Naive thymus-derived CD4-positive, alpha-beta T cell (primary cell): ENCODE data around the gene PSD2. TPM values are rescaled to one million over a fixed set of nuclear protein-coding genes. Genes with fewer than 3 reads are reported as not detected.
"Not testable (repeated sequence)": the region's sequence is repeated elsewhere in the genome, so short reads cannot be mapped to it uniquely, and the experiment has no call there.

Experiments
- ATAC-seq: fragments of 150-1000 bp; cut with Tn5 transposase; 2 replicates; pipeline ENCODE4 v1.10.0; 2021; ENCODE audit warnings: mild to moderate bottlenecking, moderate library complexity
- CTCF ChIA-PET: fragments of 350-600 bp; sonication (Branson Sonifier 250); formaldehyde crosslinking; loops from one replicate; lab custom pipeline; 2021; ENCODE audit warnings: antibody characterized with exemption; lab: Charles Lee
- POLR2A ChIA-PET: fragments of 350-600 bp; sonication (Branson Sonifier 250); formaldehyde crosslinking; loops from one replicate; lab custom pipeline; 2021; ENCODE audit warnings: antibody characterized with exemption, inconsistent platforms; lab: Charles Lee
- DNase-seq, 9 donors: peaks; one replicate each; pipeline versions ENCODE4 v3.0.0 to v3.0.0-alpha.2; 2020 to 2022; ENCODE audit warnings: mixed read lengths in 1 of 9
- H3K27ac ChIP-seq: one replicate; pipeline ENCODE4 v1.7.0; 2013; ENCODE audit warnings: mild to moderate bottlenecking, low read depth, low read length, moderate library complexity
- H3K27me3 ChIP-seq, 2 donors: one replicate each; pipeline ENCODE4 v1.7.0; 2013; ENCODE audit warnings: low read length in 2 of 2, mild to moderate bottlenecking in 2 of 2, moderate library complexity in 2 of 2; ENCODE audit not compliant: control insufficient read depth in 2 of 2, insufficient read depth in 2 of 2
- H3K36me3 ChIP-seq, 3 experiments: 1 replicate in 2 of 3; 2 replicates in 1 of 3; pipeline ENCODE4 v1.7.0; 2013; ENCODE audit warnings: low read length in 3 of 3, mild to moderate bottlenecking in 3 of 3, moderate library complexity in 1 of 3; ENCODE audit not compliant: insufficient read depth in 3 of 3, control insufficient read depth in 2 of 3
- H3K4me1 ChIP-seq, 2 donors: one replicate each; pipeline ENCODE4 v1.7.0; 2013; ENCODE audit warnings: low read length in 2 of 2, mild to moderate bottlenecking in 2 of 2, moderate library complexity in 1 of 2; ENCODE audit not compliant: control insufficient read depth in 2 of 2, insufficient read depth in 2 of 2
- H3K4me3 ChIP-seq: 2 replicates; pipeline ENCODE4 v1.7.0; 2013; ENCODE audit warnings: mild to moderate bottlenecking, low read length
- H3K9me3 ChIP-seq, 3 experiments: 1 replicate in 2 of 3; 2 replicates in 1 of 3; pipeline ENCODE4 v1.7.0; 2013; ENCODE audit warnings: low read length in 3 of 3; ENCODE audit not compliant: control insufficient read depth in 2 of 3
- H3K27ac Mint-ChIP-seq, 9 donors: one replicate each; pipeline ENCODE4 v1.8.0; 2020 to 2022; ENCODE audit warnings: mixed read lengths in 9 of 9, mild to moderate bottlenecking in 8 of 9, moderate library complexity in 5 of 9, inconsistent platforms in 2 of 9
- H3K27me3 Mint-ChIP-seq, 5 donors: one replicate each; pipeline ENCODE4 v1.8.0; 2021 to 2022; ENCODE audit warnings: mixed read lengths in 5 of 5, mild to moderate bottlenecking in 1 of 5
- H3K36me3 Mint-ChIP-seq, 5 donors: one replicate each; pipeline ENCODE4 v1.8.0; 2020 to 2022; ENCODE audit warnings: mixed read lengths in 5 of 5, mild to moderate bottlenecking in 3 of 5, inconsistent platforms in 1 of 5
- H3K4me1 Mint-ChIP-seq, 7 donors: one replicate each; pipeline ENCODE4 v1.8.0; 2020 to 2022; ENCODE audit warnings: mixed read lengths in 7 of 7, mild to moderate bottlenecking in 3 of 7, inconsistent platforms in 1 of 7
- H3K4me3 Mint-ChIP-seq, 10 donors: one replicate each; pipeline ENCODE4 v1.8.0; 2020 to 2022; ENCODE audit warnings: mild to moderate bottlenecking in 10 of 10, mixed read lengths in 10 of 10, moderate library complexity in 6 of 10, inconsistent platforms in 2 of 10
- H3K9me3 Mint-ChIP-seq, 11 donors: one replicate each; pipeline ENCODE4 v1.8.0; 2020 to 2022; ENCODE audit warnings: mixed read lengths in 11 of 11, mild to moderate bottlenecking in 4 of 11, inconsistent platforms in 1 of 11, moderate library complexity in 1 of 11
- intact Hi-C, 2 donors: fragments of 100-400 bp; cut with micrococcal nuclease; formaldehyde crosslinking; loops; one replicate each; pipeline ENCODE4 v1.15.1; 2023
- polyA plus RNA-seq, 2 donors: library from polyadenylated mRNA; unstranded; fragments of 300-500 nt; fragmentation: Illumina TruSeq; gene quantifications; one replicate each; pipeline ENCODE4 v1.2.3, GENCODE V29; 2021
- total RNA-seq, 6 experiments: library from RNA in 5 of 6; stranded (reverse) in 5 of 6; gene quantifications; 1 replicate in 5 of 6; 2 replicates in 1 of 6; pipeline ENCODE4 v1.2.3 and lab custom pipeline; 2021 to 2026

The PSD2 gene
- total and polyA plus RNA-seq, 7 experiments from 2014 or later, result 0.05 to 0.42 TPM; not detected in 5

GRCh38 chr5:139787568-139788293, 7.9 kb upstream of the PSD2 start:
- POLR2A ChIA-PET, result no interaction called here

GRCh38 chr5:139788294-139788910, 7.2 kb upstream of the PSD2 start:
- intact Hi-C loops, result no loop called here
- H3K27ac Mint-ChIP-seq, result no peak overlapping the region
- ATAC-seq, result no peak

More at GRCh38 chr5:139787568-139788293, 7.9 kb upstream of the PSD2 start:
- peak overlapping the region; percentile 79 to 88 (median 84) for H3K4me3 Mint-ChIP-seq
- ATAC-seq (peak; percentile 92), DNase-seq (peak; percentile 48 to 91 (median 82))
- H3K4me1 ChIP-seq, result peaks cover 4% of the 10 kb centered on the region in 2 donors
- peaks cover 0 to 6% of the 10 kb centered on the region in 2 donors for H3K27me3 ChIP-seq
- no peaks in the 10 kb centered on the region for H3K36me3 Mint-ChIP-seq
- peak overlapping the region in 1 of 9 donors; percentile 41 for H3K27ac Mint-ChIP-seq
- no peaks in the 10 kb centered on the region for H3K9me3 ChIP-seq
- H3K4me1 Mint-ChIP-seq, result peaks cover 0 to 7% (median 0%) of the 10 kb centered on the region in 7 donors
- peaks cover 0 to 4% (median 0%) of the 10 kb centered on the region in 11 donors for H3K9me3 Mint-ChIP-seq
- CTCF ChIA-PET, result interaction anchor here (0.7 to 4.2 kb wide), 21 partner anchors 9 to 330 kb away, joined by 3 to 51 read pairs (median 4); no protein-coding TSS in a partner anchor
- intact Hi-C loops, result loop anchor here (1.0 kb wide), 4 partner anchors 57 to 370 kb away; no protein-coding TSS in a partner anchor
- peaks cover 17 to 48% (median 27%) of the 10 kb centered on the region in 5 donors for H3K27me3 Mint-ChIP-seq
- no peak overlapping the region for H3K27ac ChIP-seq
- H3K36me3 ChIP-seq, result no peaks in the 10 kb centered on the region
- peak overlapping the region; percentile 84 for H3K4me3 ChIP-seq

GRCh38 chr5:139789116-139789844, 6.3 kb upstream of the PSD2 start:
- Mint-ChIP-seq H3K27me3 (peaks cover 27 to 56% (median 36%) of the 10 kb centered on the region in 5 donors), H3K27ac (peak overlapping the region in 1 of 9 donors; percentile 14), H3K4me3 (peak overlapping the region in 8 of 10 donors; percentile 18 to 83 (median 52)), H3K36me3 (no peaks in the 10 kb centered on the region), H3K4me1 (peaks cover under 1 to 9% (median 3%) of the 10 kb centered on the region in 7 donors), H3K9me3 (peaks cover 0 to 4% (median 0%) of the 10 kb centered on the region in 11 donors)
- Histone ChIP-seq H3K27me3 (peaks cover 0 to 3% of the 10 kb centered on the region in 2 donors), H3K4me1 (peaks cover 4% of the 10 kb centered on the region in 2 donors), H3K4me3 (no peak overlapping the region), H3K9me3 (no peaks in the 10 kb centered on the region), H3K36me3 (no peaks in the 10 kb centered on the region), H3K27ac (no peak overlapping the region)
- ChIA-PET POLR2A (no interaction called here), CTCF (interaction anchor here (4.2 kb wide), 1 partner anchor 181 kb away, joined by 51 read pairs; no protein-coding TSS in a partner anchor)
- intact Hi-C loops, result no loop called here
- ATAC-seq, result no peak
- DNase-seq, result no peak

More at GRCh38 chr5:139788294-139788910, 7.2 kb upstream of the PSD2 start:
- peak in 1 of 9 donors; percentile 7 for DNase-seq
- peaks cover 0 to 4% (median 0%) of the 10 kb centered on the region in 11 donors for H3K9me3 Mint-ChIP-seq
- no peak overlapping the region for H3K27ac ChIP-seq
- H3K27me3 Mint-ChIP-seq, result peaks cover 21 to 53% (median 31%) of the 10 kb centered on the region in 5 donors
- no peaks in the 10 kb centered on the region for H3K9me3 ChIP-seq
- peaks cover 0 to 7% (median 0%) of the 10 kb centered on the region in 7 donors for H3K4me1 Mint-ChIP-seq
- ChIA-PET POLR2A (no interaction called here), CTCF (interaction anchor here (1.4 to 4.2 kb wide), 9 partner anchors 9 to 181 kb away, joined by 3 to 51 read pairs (median 7); no protein-coding TSS in a partner anchor)
- no peaks in the 10 kb centered on the region for H3K36me3 Mint-ChIP-seq
- no peaks in the 10 kb centered on the region for H3K36me3 ChIP-seq
- no peak overlapping the region for H3K4me3 ChIP-seq
- peak overlapping the region in 9 of 10 donors; percentile 14 to 85 (median 62) for H3K4me3 Mint-ChIP-seq
- H3K4me1 ChIP-seq, result peaks cover 4% of the 10 kb centered on the region in 2 donors
- H3K27me3 ChIP-seq, result peaks cover 0 to 6% of the 10 kb centered on the region in 2 donors

GRCh38 chr5:139789845-139790189, 5.8 kb upstream of the PSD2 start:
- H3K27me3 Mint-ChIP-seq, result peaks cover 28 to 58% (median 37%) of the 10 kb centered on the region in 5 donors
- ChIA-PET POLR2A (no interaction called here), CTCF (interaction anchor here (0.8 to 4.2 kb wide), 3 partner anchors 10 to 180 kb away, joined by 3 to 51 read pairs (median 3); no protein-coding TSS in a partner anchor)
- H3K4me3 Mint-ChIP-seq, result no peak overlapping the region
- ATAC-seq (no peak), DNase-seq (no peak)
- H3K27ac ChIP-seq, result no peak overlapping the region
- peaks cover 0 to 4% (median 0%) of the 10 kb centered on the region in 11 donors for H3K9me3 Mint-ChIP-seq
- peaks cover 2 to 12% (median 5%) of the 10 kb centered on the region in 7 donors for H3K4me1 Mint-ChIP-seq
- H3K36me3 Mint-ChIP-seq, result no peaks in the 10 kb centered on the region
- intact Hi-C loops, result no loop called here
- no peak overlapping the region for H3K4me3 ChIP-seq
- H3K9me3 ChIP-seq, result no peaks in the 10 kb centered on the region
- peak overlapping the region in 1 of 9 donors; percentile 58 for H3K27ac Mint-ChIP-seq
- peaks cover 4% of the 10 kb centered on the region in 2 donors for H3K4me1 ChIP-seq
- H3K27me3 ChIP-seq, result no peaks in the 10 kb centered on the region
- no peaks in the 10 kb centered on the region for H3K36me3 ChIP-seq

- Histone ChIP-seq H3K36me3 (no peaks in the 10 kb centered on the region), H3K27ac (no peak overlapping the region), H3K27me3 (peaks cover 0 to 5% of the 10 kb centered on the region in 2 donors), H3K4me3 (no peak overlapping the region), H3K4me1 (peaks cover 1 to 2% of the 10 kb centered on the region in 2 donors), H3K9me3 (no peaks in the 10 kb centered on the region)
- ChIA-PET POLR2A (no interaction called here), CTCF (interaction anchor here (0.6 kb wide), 1 partner anchor 13 kb away, joined by 5 read pairs; no protein-coding TSS in a partner anchor)
- Mint-ChIP-seq H3K36me3 (no peaks in the 10 kb centered on the region), H3K4me3 (no peak overlapping the region), H3K9me3 (peaks cover 0 to 4% (median 0%) of the 10 kb centered on the region in 11 donors), H3K27ac (no peak overlapping the region), H3K27me3 (peaks cover 29 to 68% (median 42%) of the 10 kb centered on the region in 5 donors), H3K4me1 (peaks cover 5 to 12% (median 6%) of the 10 kb centered on the region in 7 donors)
- DNase-seq (no peak), ATAC-seq (no peak)
- intact Hi-C loops, result no loop called here
These were observed 3.4 kb upstream of the PSD2 start for GRCh38 chr5:139792218-139792617.

GRCh38 chr5:139792655-139793054, 3.0 kb upstream of the PSD2 start:
- H3K9me3 ChIP-seq, ATAC-seq, H3K27me3 ChIP-seq, H3K27ac ChIP-seq, H3K4me1 ChIP-seq, POLR2A ChIA-PET, DNase-seq, H3K36me3 ChIP-seq, H3K4me3 Mint-ChIP-seq, H3K36me3 Mint-ChIP-seq, intact Hi-C loops, H3K27ac Mint-ChIP-seq, H3K4me3 ChIP-seq, CTCF ChIA-PET, H3K9me3 Mint-ChIP-seq: not testable (repeated sequence)
- Mint-ChIP-seq H3K4me1 (peaks cover 3 to 11% (median 6%) of the 10 kb centered on the region in 7 donors), H3K27me3 (peaks cover 33 to 70% (median 45%) of the 10 kb centered on the region in 5 donors)
